Measurements from ENCODE around the gene CHEK2. TPM values are rescaled to one million over a fixed set of nuclear protein-coding genes. Genes with fewer than 3 reads are reported as not detected.

CHEK2 gene
- polyA plus RNA-seq, 1 donor from 2014 or later = 3.1 TPM

GRCh38 chr22:28670756-28671155 is 70.9 kb downstream of the CHEK2 start:
- no peak overlapping the region for H3K4me2 ChIP-seq (ENCODE audit: low read length)
- no peaks in the 10 kb centered on the region for H3K9me3 ChIP-seq (ENCODE audit: low read length)
- no peaks in the 10 kb centered on the region for H3F3A ChIP-seq (ENCODE audit: insufficient read depth, low read length, poor library complexity, severe bottlenecking)
- no peak overlapping the region for H3K9ac ChIP-seq (ENCODE audit: low read length)
- H2AFZ ChIP-seq (ENCODE audit: low read depth, low read length) = no peak overlapping the region
- no peaks in the 10 kb centered on the region for H3K36me3 ChIP-seq (ENCODE audit: insufficient read depth, low read length)
- H3K9me2 ChIP-seq (ENCODE audit: insufficient read depth, low read length) = no peaks in the 10 kb centered on the region
- no peaks in the 10 kb centered on the region for H4K20me1 ChIP-seq (ENCODE audit: insufficient read depth)
- H3K79me2 ChIP-seq (replicated peaks; ENCODE audit: insufficient read depth, low read length) = peaks cover 25% of the 10 kb centered on the region
- TF ChIP-seq POLR2AphosphoS5 (IDR thresholded peaks at IDR 0.05) = no peak
- no peak for TF ChIP-seq EZH2 (IDR thresholded peaks at IDR 0.05; ENCODE audit: borderline replicate concordance, insufficient read depth, low read length, poor library complexity, severe bottlenecking)
- H3K27ac ChIP-seq (ENCODE audit: low read length) = no peak overlapping the region
- no peaks in the 10 kb centered on the region for H3K27me3 ChIP-seq (ENCODE audit: insufficient read depth, low read depth, low read length)
- no peak overlapping the region for H3K4me3 ChIP-seq (ENCODE audit: low read length)

GRCh38 chr22:28670161-28670560 is 71.5 kb downstream of the CHEK2 start:
- Histone ChIP-seq H3K9me3 (ENCODE audit: low read length) (no peaks in the 10 kb centered on the region), H3K27me3 (ENCODE audit: insufficient read depth, low read depth, low read length) (no peaks in the 10 kb centered on the region), H3K9ac (ENCODE audit: low read length) (no peak overlapping the region), H4K20me1 (ENCODE audit: insufficient read depth) (no peaks in the 10 kb centered on the region), H3K4me3 (ENCODE audit: low read length) (no peak overlapping the region), H3K79me2 (replicated peaks; ENCODE audit: insufficient read depth, low read length) (peaks cover 22% of the 10 kb centered on the region), H3F3A (ENCODE audit: insufficient read depth, low read length, poor library complexity, severe bottlenecking) (no peaks in the 10 kb centered on the region), H2AFZ (ENCODE audit: low read depth, low read length) (no peak overlapping the region), H3K4me2 (ENCODE audit: low read length) (no peak overlapping the region), H3K9me2 (ENCODE audit: insufficient read depth, low read length) (no peaks in the 10 kb centered on the region), H3K36me3 (ENCODE audit: insufficient read depth, low read length) (no peaks in the 10 kb centered on the region), H3K27ac (ENCODE audit: low read length) (no peak overlapping the region)
- TF ChIP-seq EP300 (conservative IDR thresholded peaks at IDR 0.05; ENCODE audit: poor library complexity, severe bottlenecking) (no peak), EZH2 (IDR thresholded peaks at IDR 0.05; ENCODE audit: borderline replicate concordance, insufficient read depth, low read length, poor library complexity, severe bottlenecking) (no peak), CTCF (IDR thresholded peaks at IDR 0.05; ENCODE audit: poor library complexity, severe bottlenecking) (no peak), SMC3 (conservative IDR thresholded peaks at IDR 0.05; ENCODE audit: poor library complexity) (no peak), RAD21 (conservative IDR thresholded peaks at IDR 0.05) (no peak), POLR2AphosphoS5 (IDR thresholded peaks at IDR 0.05) (no peak), TAF1 (IDR thresholded peaks at IDR 0.05; ENCODE audit: low read depth) (no peak), MXI1 (conservative IDR thresholded peaks at IDR 0.05; ENCODE audit: poor library complexity, severe bottlenecking) (no peak), REST (IDR thresholded peaks at IDR 0.05; ENCODE audit: borderline replicate concordance) (no peak)

GRCh38 chr22:28669387-28669786 is 72.2 kb downstream of the CHEK2 start:
- Histone ChIP-seq H3K9ac (ENCODE audit: low read length) (no peak overlapping the region), H2AFZ (ENCODE audit: low read depth, low read length) (no peak overlapping the region), H3K36me3 (ENCODE audit: insufficient read depth, low read length) (no peaks in the 10 kb centered on the region), H3F3A (ENCODE audit: insufficient read depth, low read length, poor library complexity, severe bottlenecking) (no peaks in the 10 kb centered on the region), H3K9me3 (ENCODE audit: low read length) (no peaks in the 10 kb centered on the region), H3K4me2 (ENCODE audit: low read length) (no peak overlapping the region), H3K79me2 (replicated peaks; ENCODE audit: insufficient read depth, low read length) (peaks cover 20% of the 10 kb centered on the region), H3K9me2 (ENCODE audit: insufficient read depth, low read length) (no peaks in the 10 kb centered on the region), H3K4me3 (ENCODE audit: low read length) (no peak overlapping the region), H4K20me1 (ENCODE audit: insufficient read depth) (no peaks in the 10 kb centered on the region), H3K27ac (ENCODE audit: low read length) (no peak overlapping the region), H3K27me3 (ENCODE audit: insufficient read depth, low read depth, low read length) (no peaks in the 10 kb centered on the region)
- TF ChIP-seq SMC3 (conservative IDR thresholded peaks at IDR 0.05; ENCODE audit: poor library complexity) (no peak), EP300 (conservative IDR thresholded peaks at IDR 0.05; ENCODE audit: poor library complexity, severe bottlenecking) (no peak), RAD21 (conservative IDR thresholded peaks at IDR 0.05) (no peak), POLR2AphosphoS5 (IDR thresholded peaks at IDR 0.05) (no peak), REST (IDR thresholded peaks at IDR 0.05; ENCODE audit: borderline replicate concordance) (no peak), EZH2 (IDR thresholded peaks at IDR 0.05; ENCODE audit: borderline replicate concordance, insufficient read depth, low read length, poor library complexity, severe bottlenecking) (no peak), CTCF (IDR thresholded peaks at IDR 0.05; ENCODE audit: poor library complexity, severe bottlenecking) (no peak), TAF1 (IDR thresholded peaks at IDR 0.05; ENCODE audit: low read depth) (no peak), MXI1 (conservative IDR thresholded peaks at IDR 0.05; ENCODE audit: poor library complexity, severe bottlenecking) (no peak)

Measured in neural cell (in vitro differentiated cells).